GM19193 (cell line): ENCODE results near the gene DIP2B.

ENCODE experiments used
- POLR2A ChIP-seq: IDR thresholded peaks from 4 replicates; pipeline ENCODE4 v1.6.1; 2011; ENCODE audit not compliant: insufficient read depth, insufficient read length; ENCODE audit errors: extremely low read depth

Gene DIP2B

DNA sequence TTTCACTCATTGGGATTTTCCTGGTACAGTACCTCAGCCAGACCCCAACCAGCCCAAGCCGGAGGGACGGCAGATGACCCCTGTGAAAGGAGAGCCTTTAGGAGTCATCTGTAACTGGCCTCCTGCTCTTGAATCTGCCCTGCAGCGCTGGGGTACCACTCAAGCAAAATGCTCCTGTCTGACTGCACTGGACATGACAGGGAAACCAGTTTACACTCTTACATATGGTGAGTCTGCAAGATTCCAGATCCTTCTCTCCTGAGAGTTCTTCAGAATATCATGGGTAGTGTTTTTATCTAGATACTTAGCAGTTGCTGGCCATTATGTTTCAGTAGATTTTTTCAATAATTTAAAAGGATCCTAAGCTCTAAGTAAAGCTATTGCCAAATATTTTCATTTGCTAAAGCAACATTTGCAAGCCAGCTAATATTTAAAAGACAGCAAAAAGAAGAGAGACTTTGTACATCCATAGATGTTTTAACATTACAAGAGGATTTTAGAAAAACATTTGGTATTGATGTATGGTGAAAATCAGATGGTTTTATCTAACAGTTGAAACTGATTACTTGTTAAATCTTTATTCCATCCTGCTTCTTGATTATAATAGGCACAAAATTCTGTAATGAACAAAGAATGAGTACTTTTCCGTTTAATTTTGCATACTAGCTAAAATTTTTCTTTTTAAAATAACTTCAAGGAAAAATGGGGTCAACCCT is 174.0 kb downstream of the DIP2B start:
- no peak for TF ChIP-seq POLR2A

DNA sequence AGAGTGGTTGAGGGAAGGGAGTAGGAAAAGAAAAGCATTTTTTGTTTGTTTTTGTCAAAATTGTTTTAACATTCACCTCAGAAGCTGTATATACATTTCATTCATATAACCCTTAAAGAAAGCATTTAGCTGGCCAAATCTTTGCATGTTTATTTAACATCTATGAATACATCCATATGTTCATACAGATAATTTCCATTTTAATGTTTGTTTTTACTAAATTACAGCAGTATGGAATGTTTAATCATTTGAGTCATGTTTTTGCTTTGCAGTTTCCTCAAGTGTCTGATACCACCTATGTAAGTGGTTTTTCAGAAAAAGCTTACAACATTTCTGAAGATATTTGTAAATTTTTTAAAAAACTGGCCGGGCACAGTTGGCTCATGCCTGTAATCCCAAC is 174.8 kb downstream of the DIP2B start:
- no peak for TF ChIP-seq POLR2A

DNA sequence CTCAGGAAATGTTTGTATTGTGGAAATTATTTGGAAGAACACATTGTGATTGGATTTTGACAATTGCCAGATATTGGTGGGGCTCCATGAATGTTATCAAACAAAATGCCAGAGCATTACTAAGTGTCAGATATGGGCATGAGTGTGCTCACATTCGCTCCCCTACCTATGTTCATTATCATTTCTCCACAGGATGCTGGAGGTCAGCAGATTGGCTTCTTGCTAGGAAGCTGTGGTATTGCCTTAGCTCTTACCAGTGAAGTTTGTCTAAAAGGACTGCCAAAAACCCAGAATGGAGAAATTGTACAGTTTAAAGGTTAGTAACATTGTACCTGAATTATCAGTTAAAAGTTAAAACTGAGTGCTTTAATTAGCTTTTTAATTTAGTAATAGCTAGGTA is 180.9 kb downstream of the DIP2B start:
- TF ChIP-seq POLR2A = no peak

DNA sequence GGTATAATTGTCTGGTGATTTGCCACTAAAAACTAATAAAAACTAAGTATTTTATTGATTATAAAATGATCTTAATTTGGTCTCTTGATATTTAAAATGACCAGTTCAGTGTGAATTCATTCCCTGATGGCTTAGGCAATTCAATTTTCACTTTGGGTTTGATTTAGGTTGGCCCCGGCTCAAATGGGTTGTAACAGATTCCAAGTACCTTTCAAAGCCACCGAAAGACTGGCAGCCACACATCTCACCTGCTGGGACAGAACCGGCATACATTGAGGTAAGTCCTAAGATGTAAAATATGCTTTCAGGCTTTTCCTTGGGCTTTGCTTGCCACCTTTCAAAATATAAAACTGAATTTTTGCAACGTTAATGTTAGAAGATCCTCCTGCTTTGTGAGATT is 181.6 kb downstream of the DIP2B start:
- no peak for TF ChIP-seq POLR2A

DNA sequence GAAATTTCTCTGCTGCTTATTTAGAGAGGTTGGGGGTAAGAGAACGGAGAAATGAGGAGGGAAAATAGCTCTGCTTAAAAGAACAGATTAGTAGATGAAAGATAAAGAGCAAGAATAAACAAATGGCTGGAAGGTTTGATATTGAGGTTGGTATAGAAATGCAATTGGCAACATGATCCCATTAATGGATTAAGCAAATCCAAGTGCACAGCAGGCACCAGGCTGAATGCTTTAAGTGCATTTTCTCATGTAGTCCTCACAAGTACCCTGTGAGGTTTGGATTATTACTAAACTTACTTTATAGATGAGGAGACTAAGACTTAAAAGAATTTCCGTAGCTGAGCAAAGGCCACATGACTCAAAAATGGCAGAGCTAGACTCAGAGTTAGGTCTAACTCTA is 182.2 kb downstream of the DIP2B start:
- no peak for TF ChIP-seq POLR2A

DNA sequence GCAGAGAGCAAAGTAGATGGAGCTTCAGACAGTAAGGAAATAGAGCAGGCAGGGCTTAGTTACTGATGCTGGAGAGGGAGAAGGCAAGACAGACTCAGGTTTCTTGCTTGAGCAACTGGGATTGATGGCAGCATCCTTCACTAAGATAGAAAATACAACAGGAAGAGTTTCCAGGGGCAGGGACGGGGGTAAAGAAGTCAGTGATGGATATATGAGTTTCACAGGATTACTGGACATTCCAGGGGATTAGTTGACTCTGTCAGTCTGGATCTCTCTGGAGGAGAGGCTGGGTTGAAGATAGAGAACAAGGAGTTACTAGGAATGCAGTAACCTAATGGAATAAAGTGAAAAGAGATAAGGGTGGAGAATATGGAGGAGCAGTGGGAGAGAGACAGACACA is 184.7 kb downstream of the DIP2B start:
- TF ChIP-seq POLR2A = no peak

DNA sequence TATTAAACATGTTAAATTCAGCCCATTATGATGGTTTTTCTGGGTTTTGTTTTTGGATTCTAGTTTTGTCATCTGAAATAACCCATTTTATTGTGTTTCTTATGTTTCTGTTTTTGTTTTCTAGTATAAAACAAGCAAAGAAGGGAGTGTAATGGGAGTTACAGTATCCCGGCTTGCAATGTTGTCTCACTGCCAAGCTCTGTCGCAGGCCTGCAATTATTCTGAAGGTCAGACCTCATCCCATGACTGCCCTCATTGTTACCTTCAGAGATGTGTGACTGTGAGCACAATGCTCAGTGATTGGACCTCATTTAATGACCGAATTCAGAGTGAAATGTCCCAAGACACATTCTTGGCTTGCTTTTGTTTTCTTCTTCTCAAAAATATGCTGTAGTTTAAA is 186.1 kb downstream of the DIP2B start:
- TF ChIP-seq POLR2A = no peak

DNA sequence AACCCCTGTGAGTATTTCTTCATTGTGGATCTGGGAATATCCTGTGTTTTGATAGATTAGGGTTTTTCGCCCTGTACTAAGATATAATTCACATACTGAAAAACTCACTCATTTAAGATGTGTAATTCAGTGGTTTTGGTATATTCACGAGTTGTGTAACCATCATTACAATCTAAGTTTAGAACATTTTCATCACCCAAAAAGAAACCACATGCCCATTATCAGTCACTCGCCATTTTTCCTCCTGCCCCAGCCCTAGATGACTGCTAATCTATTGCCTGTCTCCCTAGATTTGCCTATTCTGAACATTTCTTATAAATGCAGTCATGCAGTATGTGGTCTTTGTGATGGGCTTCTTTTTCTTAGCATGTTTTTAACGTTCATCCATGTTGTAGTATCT is 191.2 kb downstream of the DIP2B start:
- TF ChIP-seq POLR2A = no peak

DNA sequence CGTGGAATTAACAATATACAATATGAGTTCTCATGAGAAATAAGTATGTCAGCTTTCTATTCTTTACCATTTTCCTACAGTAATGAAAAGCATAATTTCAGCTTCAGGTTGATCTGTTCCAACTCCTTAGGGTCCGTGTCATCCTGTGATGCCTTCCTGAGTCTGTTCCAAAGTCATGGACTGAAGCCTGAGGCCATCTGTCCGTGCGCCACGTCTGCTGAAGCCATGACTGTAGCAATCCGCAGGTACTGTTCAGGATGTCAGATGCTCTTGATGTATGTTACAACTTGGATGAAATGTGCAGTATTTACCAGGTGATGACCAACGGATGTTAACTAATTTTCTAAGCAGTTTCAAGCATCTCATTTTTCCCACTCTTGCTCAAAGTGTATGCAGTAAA is 192.1 kb downstream of the DIP2B start:
- TF ChIP-seq POLR2A = no peak

DNA sequence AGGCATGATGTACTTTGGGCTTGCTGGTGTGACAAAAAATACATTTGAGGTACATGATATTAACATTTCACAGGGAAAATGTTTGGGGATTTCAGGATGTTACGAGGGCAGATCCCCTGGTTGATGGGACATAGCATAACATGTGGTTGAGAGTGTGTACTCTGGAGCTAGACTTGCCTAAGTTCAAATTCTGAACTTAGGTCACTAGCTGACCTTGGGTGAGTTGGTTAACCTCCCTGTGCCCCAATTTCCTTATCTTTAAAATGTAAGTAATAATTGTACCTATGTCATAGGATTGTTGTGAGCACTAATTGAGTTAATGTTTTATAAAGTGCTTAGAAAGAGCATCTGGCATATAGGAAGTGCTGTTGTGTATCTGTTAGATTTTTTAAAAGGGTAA is 194.4 kb downstream of the DIP2B start:
- TF ChIP-seq POLR2A = no peak

DNA sequence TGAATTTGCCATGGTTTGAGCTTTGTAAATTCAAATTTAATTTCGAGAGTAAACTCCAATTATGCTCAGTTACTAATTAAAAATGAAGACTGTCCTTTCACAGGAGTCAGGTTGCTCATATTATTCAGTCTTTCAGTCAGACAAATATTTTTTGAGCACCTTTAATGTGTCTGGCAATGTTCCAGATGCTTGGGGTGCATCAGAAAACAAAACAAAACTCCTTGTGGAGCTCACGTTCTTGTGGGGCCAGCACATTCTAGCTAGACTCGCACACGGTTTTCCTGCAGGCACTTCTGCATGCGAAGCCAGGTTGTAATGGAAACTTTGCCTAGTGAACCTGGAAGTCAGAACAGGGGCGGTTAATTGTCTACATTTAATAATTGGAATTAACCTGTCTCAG is 195.2 kb downstream of the DIP2B start:
- no peak for TF ChIP-seq POLR2A

DNA sequence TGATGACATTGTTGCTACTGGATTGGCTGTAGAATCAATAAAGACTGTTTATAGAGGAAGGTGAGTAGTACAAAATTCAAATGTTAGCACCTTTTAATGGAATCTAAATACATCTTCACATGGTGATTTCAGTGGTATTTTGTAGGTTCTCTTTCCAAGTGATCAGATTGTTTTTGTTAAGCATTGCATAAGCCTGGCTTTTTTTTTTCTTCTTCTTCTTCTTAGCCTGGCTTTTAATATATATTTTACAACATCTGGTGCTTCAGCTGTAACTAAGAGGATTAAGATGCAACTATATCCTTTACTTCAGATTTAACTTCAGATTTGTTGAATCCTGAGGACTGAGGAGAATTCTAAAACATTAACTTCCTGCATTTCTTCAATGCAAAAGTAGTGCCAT is 201.8 kb downstream of the DIP2B start:
- no peak for TF ChIP-seq POLR2A

DNA sequence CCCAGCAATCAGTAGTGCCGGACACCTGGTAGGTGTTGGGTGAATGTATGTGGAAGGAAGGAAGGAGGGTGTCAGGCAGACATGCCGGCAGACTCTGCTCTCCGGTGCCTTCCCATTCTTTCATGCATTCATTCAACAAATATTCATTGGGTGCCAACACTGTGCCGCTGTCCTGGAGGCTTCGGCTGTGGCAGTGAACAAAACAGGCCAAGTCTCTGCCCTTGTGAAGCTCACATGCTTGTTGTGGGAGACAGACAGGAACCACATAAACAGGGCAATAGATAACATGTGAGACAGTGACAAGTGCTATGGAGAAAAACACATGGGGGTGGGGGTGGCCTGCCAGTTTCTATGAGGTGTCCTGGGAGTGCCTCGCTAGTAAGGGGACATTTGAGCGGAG is 202.6 kb downstream of the DIP2B start:
- TF ChIP-seq POLR2A = no peak

DNA sequence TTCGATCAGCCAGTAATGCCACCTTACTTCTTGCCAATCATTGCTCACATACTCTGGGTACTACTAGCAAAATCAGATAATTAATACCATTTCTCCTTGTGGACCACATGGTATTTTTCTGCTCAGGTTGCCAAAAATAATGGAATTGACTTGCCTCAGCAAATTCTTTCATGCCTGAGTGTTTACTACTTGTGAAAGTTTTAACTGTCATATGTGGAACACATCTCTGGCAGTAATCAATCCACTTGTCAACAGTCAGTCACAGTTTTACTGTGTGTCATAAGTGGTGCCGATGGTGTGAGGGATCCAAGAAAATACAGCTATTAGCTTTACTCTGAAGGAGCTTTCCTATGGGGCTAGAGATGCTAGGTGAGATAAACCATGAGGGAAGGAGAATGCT is 203.8 kb downstream of the DIP2B start:
- no peak for TF ChIP-seq POLR2A

DNA sequence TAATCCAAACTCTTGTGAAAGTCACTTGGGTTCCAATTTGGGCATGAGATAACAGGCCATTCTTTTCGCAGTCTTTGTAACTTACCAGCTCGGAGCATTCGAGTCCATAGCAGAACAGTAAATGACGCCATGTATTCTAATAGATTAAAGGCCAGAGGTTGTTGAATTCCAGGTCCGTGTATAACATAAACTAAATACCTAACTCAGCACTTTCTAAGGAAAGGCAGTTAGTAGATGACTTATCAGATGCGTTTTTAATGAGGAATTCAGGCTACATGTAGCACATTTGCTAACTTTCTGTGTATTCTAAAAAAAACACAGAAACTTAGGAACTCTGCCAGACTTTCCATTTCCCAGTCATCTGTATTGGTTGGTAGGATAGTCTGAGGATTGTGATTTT is 206.3 kb downstream of the DIP2B start:
- TF ChIP-seq POLR2A = no peak

DNA sequence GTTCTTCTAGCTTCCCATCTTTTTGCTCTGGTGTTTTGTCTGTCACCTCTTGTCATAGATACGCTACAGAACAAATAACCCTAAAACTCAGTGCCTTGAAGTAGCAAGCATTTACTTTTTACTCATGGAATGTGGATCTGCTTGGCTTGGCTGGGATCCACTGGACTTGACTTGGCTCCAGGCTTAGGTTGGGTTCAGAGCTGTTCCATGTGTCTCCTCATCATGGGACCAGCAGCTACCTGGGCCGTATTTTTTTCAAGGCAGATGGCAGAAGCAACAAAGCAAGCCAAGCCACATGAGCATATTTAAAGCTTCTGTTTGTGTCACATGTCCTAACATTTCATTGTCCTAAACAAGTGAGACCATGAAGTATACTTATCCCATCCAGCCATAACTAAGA is 210.4 kb downstream of the DIP2B start:
- TF ChIP-seq POLR2A = no peak

DNA sequence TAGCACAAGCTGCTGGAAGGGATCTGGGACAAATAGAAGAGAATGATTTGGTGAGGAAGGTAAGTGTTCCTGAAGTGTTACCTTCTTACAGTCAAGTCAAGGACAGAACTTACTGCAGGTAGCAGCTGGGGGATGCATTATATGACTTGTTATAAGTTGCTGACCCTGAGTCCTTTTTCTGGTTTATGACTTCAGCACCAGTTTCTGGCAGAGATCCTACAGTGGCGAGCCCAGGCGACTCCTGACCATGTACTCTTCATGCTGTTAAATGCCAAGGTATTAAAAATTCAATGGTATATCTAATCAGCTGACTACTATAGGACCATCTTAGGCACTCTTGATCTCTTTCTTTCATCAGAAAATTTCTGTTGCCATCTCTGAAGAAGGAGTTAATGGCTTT is 214.0 kb downstream of the DIP2B start:
- no peak for TF ChIP-seq POLR2A
